HG02678 (cell line): Measurements from ENCODE around the gene PCID2.

Experiments
- ATAC-seq: cut with Tn5 transposase; IDR thresholded peaks from one replicate; pipeline ENCODE4 v1.9.1; 2021; ENCODE audit warnings: mild to moderate bottlenecking, moderate library complexity; ENCODE audit not compliant: unreplicated experiment

The PCID2 gene

GRCh38 chr13:113129921-113130750, 78.3 kb downstream of the PCID2 start:
- no peak for ATAC-seq

- ATAC-seq, result no peak
These were observed 79.0 kb downstream of the PCID2 start for GRCh38 chr13:113129480-113129879.
